ENCODE results near the gene HLF. TPM values are rescaled to one million over a fixed set of nuclear protein-coding genes. Genes with fewer than 3 reads are reported as not detected.
A peak's percentile ranks its signal among the peaks of the same experiment; 100 is the strongest.

Gene HLF
- polyA plus RNA-seq, 1 experiment, result not detected

DNA sequence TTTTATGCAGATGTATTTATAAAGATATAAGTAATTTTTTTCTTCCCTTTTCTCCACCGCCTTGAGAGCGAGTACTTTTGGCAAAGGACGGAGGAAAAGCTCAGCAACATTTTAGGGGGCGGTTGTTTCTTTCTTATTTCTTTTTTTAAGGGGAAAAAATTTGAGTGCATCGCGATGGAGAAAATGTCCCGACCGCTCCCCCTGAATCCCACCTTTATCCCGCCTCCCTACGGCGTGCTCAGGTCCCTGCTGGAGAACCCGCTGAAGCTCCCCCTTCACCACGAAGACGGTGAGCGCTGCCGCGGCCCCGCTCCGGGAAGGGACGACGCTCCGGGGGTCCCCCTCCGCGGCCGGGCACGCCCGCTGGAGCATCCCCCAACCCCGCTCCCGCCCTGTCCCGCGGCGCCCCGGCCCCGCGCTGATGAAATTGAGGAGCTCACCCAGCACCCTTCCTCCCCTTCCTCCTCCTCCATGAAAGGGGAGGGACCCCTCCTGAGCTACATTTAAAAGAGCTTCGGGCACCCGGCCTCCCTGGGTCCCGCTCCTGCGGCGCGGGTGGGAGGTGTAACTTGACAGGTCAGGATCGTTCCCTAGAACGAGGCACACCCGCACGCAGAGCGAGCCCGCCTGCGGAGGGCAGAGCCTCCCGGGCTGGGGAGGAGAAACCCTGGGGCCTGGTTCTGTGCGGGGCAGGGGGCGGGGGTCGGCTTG, 706 bp downstream of the HLF start:
- H3K27ac ChIP-seq (ENCODE audit: low read depth, low read length), result no peak overlapping the region
- POLR2A ChIA-PET, result no interaction called here
- no peak for DNase-seq (ENCODE audit: low read depth, low spot score)
- H3K4me3 ChIP-seq (ENCODE audit: low read depth, low read length), result peak overlapping the region; percentile 36; the same call in 1 of the 2 replicates
- peaks cover 49% of the 10 kb centered on the region for H3K27me3 ChIP-seq (ENCODE audit: control insufficient read depth, insufficient read depth, low read length)
- TF ChIP-seq, protein P1, sequence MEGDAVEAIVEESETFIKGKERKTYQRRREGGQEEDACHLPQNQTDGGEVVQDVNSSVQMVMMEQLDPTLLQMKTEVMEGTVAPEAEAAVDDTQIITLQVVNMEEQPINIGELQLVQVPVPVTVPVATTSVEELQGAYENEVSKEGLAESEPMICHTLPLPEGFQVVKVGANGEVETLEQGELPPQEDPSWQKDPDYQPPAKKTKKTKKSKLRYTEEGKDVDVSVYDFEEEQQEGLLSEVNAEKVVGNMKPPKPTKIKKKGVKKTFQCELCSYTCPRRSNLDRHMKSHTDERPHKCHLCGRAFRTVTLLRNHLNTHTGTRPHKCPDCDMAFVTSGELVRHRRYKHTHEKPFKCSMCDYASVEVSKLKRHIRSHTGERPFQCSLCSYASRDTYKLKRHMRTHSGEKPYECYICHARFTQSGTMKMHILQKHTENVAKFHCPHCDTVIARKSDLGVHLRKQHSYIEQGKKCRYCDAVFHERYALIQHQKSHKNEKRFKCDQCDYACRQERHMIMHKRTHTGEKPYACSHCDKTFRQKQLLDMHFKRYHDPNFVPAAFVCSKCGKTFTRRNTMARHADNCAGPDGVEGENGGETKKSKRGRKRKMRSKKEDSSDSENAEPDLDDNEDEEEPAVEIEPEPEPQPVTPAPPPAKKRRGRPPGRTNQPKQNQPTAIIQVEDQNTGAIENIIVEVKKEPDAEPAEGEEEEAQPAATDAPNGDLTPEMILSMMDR (IDR thresholded peaks at IDR 0.05; ENCODE audit: low read depth, low read length), result no peak
- peaks cover 2% of the 10 kb centered on the region; the same call in 1 of the 2 replicates for H3K9me3 ChIP-seq (ENCODE audit: control insufficient read depth, insufficient read depth, low read length)
- CTCF ChIA-PET, result interaction anchor here (0.9 to 1.7 kb wide), 2 partner anchors 27 to 247 kb away, joined by 4 read pairs; no protein-coding TSS in a partner anchor

DNA sequence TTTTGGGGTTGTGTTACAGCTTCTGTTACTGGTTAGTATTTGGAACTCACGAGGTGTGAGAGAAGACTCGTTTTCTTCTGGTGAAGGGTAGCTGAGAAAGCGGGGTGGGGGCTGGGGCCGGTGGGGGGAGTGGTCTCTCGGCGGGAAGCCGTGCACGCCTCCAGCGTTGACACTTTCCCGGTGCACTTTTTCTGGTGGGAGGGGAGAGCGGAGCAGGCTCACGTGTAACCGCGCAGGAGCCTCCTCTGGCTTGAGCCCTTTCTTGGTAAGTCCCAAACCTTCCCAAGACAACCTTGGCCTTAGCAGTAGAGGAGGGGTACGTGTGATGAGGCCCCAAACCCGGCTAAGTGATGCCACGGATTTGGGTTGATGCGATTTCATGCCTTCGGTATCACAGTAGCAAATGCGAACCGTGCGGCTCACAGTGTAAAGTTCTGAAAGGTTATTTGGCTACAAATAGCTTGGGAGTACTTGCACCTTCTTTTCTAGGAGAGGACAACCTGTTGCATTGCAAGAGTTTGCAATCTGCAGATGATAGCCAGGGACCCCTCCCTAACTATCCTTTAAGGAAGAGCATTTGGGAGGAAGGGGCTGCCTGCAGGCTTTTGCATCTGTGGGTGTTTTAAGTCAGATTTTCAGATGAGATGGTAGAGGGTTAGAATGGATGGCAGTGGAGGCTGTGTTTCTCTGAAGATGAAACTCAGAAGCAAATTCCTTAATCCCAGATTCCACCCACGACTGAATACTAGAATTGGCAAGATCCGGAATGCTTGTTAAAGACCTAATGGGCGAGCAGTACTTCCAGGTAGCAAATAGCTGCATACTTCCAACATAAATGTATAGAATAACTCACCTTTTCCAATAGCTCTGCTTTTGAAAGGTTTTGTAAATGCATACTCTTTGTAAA, 1.5 kb downstream of the HLF start:
- H3K9me3 ChIP-seq (ENCODE audit: control insufficient read depth, insufficient read depth, low read length), result peaks cover 2% of the 10 kb centered on the region; the same call in 1 of the 2 replicates
- TF ChIP-seq, protein P1 (IDR thresholded peaks at IDR 0.05; ENCODE audit: low read depth, low read length), result no peak
- CTCF ChIA-PET, result interaction anchor here (1.5 to 1.7 kb wide), 2 partner anchors 28 to 30 kb away, joined by 4 to 5 read pairs; no protein-coding TSS in a partner anchor
- DNase-seq (ENCODE audit: low read depth, low spot score), result no peak
- POLR2A ChIA-PET, result no interaction called here
- H3K27me3 ChIP-seq (ENCODE audit: control insufficient read depth, insufficient read depth, low read length), result peaks cover 49% of the 10 kb centered on the region
- no peak overlapping the region for H3K4me3 ChIP-seq (ENCODE audit: low read depth, low read length)
- no peak overlapping the region for H3K27ac ChIP-seq (ENCODE audit: low read depth, low read length)

DNA sequence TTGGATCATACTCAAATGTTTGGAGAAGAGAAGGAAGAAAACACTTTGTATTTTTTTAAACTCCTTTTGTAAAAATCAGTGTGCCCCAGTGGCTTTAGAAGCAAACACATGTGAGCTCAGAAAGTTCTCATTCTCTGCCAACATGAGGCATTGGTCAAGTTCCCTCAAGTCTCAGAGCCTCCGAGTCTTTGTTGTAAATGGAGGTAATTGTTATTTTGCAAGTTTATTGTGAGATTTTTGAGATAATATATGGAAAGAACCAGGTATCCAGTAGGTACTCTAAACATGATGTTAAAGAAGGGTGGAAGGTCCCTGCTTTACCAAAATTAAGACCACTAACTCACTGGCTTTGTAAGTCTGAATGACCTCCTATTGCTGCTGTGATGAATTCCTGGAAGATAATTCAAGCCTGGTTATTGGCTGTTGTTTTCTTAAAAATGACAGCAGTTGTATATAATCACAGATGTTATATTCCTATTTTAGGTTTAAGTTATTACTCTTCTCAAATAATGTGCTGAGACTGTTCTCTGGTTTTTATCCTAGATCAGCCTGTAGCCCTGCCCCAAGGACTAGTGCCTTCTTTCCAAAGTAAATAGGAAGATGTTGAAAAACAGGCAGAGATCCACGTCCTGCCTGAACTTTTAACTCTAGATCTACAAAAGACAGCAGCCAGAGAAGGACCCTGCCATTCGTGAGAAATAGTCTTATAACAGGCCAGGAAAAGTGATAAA, 2.4 kb downstream of the HLF start:
- Histone ChIP-seq H3K27me3 (ENCODE audit: control insufficient read depth, insufficient read depth, low read length) (peaks cover 48% of the 10 kb centered on the region), H3K4me3 (ENCODE audit: low read depth, low read length) (no peak overlapping the region), H3K9me3 (ENCODE audit: control insufficient read depth, insufficient read depth, low read length) (peaks cover 2% of the 10 kb centered on the region; the same call in 1 of the 2 replicates), H3K27ac (ENCODE audit: low read depth, low read length) (no peak overlapping the region)
- ChIA-PET POLR2A (no interaction called here), CTCF (interaction anchor here (1.5 kb wide), 1 partner anchor 29 kb away, joined by 5 read pairs; no protein-coding TSS in a partner anchor)
- DNase-seq (ENCODE audit: low read depth, low spot score), result no peak
- TF ChIP-seq, protein P1 (IDR thresholded peaks at IDR 0.05; ENCODE audit: low read depth, low read length), result no peak

DNA sequence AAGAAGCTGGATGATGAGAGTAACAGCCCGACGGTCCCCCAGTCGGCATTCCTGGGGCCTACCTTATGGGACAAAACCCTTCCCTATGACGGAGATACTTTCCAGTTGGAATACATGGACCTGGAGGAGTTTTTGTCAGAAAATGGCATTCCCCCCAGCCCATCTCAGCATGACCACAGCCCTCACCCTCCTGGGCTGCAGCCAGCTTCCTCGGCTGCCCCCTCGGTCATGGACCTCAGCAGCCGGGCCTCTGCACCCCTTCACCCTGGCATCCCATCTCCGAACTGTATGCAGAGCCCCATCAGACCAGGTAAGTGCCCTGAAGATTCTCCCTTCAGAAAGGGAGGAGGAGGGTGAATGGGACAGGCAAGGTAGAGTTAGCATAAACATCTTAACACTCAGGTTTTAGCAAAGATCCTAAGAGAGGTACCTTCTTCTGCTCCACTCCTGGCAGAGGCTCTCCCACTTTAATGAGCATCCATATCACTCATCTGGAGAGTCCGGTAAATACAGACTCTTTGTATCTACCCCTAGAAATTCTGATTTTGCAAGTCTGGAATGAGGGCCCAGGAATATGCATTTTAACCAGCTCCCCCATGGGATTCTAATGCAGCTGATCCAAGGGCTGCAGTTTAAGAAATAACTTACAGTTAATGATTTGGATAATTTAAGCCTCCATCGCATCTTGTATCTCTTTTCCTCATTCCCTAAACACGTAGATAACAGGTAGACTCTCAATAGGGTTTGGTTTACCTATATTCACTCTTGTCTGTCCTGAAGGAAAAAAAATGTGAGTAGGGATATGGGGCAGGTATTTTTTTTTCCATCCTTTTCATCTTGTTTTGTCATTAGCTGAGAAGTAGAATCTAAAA, 3.3 kb downstream of the HLF start:
- POLR2A ChIA-PET, result no interaction called here

More for the DNA sequence above, 3.3 kb downstream of the HLF start:
- CTCF ChIA-PET, result no interaction called here
- TF ChIP-seq, protein P1 (IDR thresholded peaks at IDR 0.05; ENCODE audit: low read depth, low read length), result no peak
- Histone ChIP-seq H3K27me3 (ENCODE audit: control insufficient read depth, insufficient read depth, low read length) (peaks cover 40% of the 10 kb centered on the region), H3K9me3 (ENCODE audit: control insufficient read depth, insufficient read depth, low read length) (peaks cover 2% of the 10 kb centered on the region; the same call in 1 of the 2 replicates), H3K27ac (ENCODE audit: low read depth, low read length) (no peak overlapping the region), H3K4me3 (ENCODE audit: low read depth, low read length) (no peak overlapping the region)
- DNase-seq (ENCODE audit: low read depth, low spot score), result no peak

Data from AG04450 (cell line).